ENCODE measurements around the gene LUZP1.

The LUZP1 gene

DNA sequence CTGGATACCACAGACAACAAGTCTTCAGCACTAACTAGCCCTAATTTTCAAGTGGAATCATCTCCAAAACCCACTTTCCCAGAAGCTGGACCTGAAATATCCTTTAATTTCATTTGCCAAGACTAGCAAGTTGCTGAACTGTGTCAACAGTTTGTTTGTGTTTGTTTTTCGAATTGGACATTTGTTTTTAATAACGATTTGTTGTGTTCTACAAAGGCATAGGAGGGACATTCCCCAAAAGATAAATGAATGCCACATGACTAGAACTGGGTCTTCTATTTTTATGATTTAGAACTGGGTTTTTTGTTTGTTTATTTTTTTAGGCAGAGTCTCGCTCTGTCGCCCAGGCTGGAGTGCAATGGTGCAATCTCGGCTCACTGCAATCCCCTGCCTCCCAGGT lies 17.9 kb downstream of the LUZP1 start:
- DNase-seq = no peak

DNA sequence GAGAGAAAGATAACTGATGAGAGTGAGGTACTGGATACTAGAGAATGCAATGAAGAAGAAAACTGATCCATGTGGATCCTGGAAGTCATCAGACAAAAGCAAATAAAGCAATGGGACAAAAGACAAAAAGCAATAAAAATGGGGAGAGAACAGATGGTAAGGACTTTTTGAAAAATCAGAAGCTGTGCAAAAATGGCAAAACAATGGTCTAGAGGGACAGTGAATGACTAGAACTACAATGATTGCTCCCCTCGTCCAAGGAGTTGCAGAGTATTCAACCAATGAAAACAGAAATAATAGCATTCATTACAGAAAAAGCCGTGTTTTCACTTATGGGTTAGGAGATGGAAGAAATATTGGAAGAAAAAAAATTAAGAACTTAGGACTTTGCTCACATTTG lies 18.5 kb downstream of the LUZP1 start:
- no peak for DNase-seq

DNA sequence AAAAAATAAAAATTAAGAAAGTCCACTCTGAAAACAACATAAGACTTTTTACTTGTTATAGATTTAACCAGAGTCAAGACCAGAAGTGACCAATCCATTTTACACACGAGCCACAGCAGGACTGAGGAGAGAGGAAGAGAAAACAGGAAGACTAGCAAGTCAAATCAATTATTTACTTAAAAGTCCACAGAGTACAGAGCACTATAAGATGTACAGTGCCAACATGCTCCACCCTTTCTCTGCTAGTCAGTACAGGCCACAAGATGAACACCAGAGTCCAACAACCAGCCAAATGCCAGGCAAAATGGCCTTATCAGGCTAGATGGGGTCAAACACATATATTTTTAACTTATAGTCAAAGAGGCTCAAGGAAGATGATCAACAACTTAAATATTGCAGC lies 19.5 kb downstream of the LUZP1 start:
- no peak for DNase-seq

DNA sequence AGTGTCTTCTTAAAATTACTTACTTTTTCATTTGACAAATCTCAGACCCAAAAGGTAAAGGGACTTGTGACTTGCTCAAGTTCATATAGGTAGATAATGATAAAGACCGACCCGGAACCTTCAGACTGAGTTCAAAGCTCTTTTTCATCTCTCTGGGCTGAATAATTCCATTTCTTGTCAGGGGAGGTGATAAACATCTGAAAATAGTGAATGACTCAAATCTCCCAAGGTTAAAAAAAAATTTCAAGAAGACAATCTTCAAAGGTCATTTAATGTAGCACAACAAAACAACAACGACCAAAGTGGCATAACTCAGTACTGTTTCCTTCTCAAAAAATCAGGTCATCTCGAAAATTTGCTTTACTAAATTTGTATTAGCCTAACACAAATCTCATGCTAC lies 20.6 kb downstream of the LUZP1 start:
- DNase-seq = no peak

DNA sequence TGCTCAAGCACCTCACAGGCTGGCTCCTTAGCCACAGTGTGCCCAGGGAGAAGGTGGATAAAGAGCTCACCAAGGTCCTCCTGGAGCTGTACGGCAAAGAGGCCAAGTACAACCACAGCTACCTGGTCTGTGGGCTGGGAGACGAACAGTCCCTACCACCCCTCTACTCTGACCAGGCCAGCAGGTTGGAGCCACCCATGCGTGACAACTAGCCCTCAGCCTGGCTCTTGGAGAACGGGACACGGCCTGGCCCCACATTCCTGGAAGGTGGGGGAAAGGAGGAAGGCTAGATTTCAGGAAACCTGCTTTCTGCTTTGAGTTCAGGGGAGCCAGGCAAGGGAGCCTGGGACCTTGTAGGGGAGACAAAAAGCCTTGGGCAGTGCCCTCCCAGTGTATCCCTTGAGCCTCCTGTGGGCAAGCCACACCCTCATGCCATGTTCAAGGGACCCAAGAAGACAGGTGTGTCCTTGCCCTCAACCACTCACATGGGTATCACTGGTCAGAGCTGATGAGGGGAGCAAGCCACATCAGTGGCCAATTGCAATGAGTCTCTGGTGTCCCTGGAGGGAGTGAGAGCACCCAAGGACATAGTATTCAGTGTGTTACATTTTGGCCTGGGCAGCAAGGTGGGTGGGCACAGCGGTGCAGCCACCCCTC lies 27.6 kb downstream of the LUZP1 start:
- no peak for DNase-seq

DNA sequence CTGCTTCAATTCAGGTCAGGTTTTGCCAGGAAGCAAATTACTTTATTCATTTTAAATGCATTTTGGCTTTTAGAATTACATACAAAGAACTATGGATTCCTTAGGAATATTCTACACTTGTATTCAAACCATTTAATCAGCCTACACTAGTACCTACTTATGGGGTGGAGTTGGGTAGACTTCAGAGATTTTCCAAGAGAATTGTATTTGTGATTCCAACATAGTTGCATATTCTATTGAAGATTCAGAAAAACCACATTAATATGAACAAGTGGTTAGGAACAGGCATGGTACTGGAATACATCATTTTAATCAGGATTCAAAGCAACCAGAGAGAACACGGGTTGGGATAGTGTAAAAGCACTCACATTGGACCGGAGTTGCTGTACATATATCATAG lies 33.4 kb downstream of the LUZP1 start:
- DNase-seq = no peak

DNA sequence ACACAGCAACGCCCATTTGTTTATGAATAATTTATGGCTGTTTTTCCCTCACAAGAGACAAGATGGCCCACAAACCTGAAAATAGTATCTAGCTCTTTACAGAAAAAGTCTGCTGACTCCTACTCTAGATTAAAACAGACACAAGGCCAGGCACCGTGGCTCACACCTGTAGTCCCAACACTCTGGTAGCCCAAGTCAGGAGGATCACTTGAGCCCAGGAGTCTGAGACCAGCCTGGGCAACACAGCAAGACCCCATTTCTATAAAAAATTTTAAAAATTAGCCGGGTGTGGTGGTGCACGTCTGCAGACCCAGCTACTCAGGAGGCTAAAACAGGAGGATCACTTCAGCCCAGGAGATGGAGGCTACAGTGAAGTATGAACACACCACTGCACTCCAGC lies 34.6 kb downstream of the LUZP1 start:
- DNase-seq = no peak

DNA sequence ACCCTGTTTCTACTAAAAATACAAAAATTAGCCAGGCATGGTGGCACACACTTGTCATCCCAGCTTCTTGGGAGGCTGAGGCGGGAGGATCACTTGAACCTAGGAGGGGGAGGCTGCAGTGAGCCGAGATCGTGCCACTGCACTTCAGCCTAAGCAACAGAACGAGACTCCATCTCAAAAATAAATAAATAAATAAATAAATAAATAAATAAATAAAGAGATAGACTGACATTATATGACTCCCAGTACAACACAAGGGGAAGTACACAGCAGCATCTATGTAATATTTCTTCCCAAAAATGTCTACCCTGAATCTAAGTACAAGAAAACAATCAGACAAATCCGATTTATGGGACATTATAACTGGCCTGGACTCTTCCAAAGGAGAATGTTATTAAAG lies 35.1 kb downstream of the LUZP1 start:
- DNase-seq = no peak

DNA sequence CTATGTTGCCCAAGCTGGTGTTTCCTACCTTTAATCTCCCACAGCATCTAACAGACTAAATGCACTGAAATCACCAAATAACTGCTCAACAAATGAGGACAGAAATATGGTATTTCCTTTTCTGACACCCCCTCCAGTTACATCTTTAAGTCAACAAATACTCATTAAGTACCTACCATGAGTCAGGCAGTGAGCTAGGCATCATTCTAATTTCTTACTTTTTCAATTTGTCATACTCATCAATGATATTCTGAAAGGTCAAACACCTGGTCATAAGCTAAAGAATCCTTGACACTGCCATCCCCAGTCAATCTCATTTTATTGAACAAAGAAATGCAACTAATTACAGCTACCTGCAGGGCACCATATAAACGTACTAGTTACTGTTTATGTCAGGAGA lies 36.6 kb downstream of the LUZP1 start:
- no peak for DNase-seq

DNA sequence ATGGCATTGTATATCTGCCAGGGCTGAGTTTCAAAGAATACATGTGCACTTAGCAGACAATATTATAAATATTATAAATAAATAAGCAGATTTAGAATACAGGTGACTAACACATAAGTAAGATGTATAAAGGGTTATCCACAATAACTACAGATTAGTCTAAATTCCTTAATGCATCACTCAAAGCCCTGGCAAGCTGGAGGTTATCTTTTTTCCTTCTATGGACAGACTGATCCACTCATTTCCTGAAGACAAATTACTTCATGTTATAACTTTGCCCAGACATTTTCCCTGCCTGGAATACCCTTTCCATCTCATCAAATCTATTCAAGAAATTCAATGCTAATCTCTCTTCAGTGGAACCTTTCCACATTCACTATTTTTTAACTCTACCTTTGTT lies 38.8 kb downstream of the LUZP1 start:
- no peak for DNase-seq

DNA sequence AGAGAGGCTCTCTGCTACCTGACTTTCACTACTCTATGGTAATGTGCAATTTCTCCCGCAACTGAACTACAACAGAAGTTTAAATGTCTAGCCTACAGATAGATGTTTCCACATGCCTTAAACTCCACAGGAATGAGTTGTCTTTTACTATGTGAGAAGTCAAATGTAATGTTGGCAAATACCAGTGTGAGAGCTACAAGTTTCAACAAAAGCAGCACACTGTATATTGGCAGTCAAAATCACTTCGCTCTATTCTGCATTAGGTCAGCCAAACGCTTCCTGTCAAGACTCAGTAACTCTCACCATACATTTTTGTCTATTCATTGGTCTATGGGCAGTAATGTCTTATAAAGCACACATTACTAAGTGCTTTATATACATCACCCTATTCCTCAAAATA lies 41.9 kb downstream of the LUZP1 start:
- DNase-seq = no peak

DNA sequence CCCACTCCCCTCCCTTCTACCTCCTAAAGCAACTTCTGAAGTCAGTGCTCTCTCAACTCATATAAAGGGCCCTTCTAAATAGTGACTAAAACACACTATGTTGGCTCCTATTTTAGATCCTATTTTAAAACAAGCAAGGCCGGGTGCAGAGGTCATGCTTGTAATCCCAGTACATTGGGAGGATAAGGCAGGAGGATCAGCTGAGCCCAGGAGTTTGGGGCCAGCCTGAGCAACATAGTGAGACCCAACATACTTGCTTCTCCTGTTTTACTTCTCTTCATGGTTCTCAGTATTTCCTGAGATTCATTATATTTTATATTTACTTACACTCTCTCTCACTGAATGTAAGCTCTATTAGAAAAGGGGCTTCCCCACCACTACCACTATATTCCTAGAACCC lies 42.5 kb downstream of the LUZP1 start:
- DNase-seq = no peak

DNA sequence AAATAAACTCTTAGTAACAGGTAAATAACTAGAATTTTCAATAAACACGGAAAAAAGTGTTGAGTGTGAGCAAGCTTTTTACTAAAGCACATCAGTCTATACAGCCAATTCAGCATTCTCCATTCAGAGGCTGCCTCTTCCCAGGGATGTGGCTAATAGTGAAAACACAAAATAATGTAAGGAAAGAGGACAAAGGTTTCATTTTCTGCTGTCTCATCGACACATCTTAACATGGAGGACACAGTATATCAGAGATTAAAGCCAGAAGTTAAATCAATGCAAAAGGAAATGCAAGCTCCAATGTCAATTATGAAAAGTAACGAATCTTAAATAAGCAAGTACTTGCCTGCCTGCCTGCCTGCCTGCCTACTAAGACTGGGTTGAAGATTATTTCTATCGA lies 43.2 kb downstream of the LUZP1 start:
- no peak for DNase-seq

DNA sequence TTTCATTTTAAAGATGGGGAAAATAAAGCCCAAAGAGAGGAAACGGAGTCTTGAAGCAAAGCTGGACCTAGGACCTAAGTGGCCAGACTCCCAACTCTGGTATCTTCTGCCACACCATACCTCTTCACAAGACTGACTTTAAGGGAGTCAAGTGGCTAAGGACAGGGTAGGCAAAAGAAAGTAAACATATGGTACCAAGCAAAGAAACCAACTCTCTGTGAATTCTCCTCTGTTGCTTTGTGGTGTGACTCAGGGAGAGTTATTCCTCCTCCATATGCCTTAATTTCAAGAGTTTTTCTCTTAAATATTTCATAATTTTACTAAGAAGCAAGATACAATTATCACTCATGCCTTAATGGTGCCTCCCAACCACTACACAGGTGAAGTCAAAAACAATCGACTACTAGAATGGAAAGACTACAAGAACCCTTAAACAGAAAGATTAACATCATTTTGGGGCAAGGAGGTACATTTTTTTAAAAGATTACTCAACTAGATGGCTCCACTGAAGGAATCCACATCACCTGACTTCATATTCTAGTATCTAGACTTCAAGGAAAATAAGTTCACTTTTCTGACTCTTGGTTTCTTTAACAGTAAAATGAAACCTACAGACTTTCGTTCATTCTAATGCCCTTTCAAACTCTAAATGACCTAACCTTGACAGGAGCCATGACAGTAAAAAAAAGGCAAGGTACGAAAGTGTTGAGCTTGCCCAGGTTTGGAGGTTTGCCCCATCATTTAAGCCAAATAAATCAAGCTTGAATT lies 44.2 kb downstream of the LUZP1 start:
- no peak for DNase-seq

DNA sequence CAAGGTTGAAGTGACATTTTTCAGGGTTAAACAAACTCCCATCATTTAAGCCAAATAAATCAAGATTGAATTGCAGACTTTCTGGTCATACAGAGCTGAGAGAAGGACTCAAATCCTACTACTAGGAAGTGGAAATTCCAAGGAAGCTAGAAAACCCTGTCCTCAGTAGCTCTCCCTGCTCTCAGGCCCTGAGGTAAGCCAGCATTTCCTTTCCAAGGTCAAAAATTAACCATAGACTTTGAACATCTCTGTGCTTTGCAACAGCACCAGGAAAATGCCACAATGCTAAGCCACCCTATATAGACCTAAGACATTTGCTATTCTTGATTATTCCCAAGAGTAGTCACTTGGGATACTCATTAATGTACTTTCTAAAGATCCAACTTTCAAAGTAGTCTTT lies 45.1 kb downstream of the LUZP1 start:
- DNase-seq = no peak

DNA sequence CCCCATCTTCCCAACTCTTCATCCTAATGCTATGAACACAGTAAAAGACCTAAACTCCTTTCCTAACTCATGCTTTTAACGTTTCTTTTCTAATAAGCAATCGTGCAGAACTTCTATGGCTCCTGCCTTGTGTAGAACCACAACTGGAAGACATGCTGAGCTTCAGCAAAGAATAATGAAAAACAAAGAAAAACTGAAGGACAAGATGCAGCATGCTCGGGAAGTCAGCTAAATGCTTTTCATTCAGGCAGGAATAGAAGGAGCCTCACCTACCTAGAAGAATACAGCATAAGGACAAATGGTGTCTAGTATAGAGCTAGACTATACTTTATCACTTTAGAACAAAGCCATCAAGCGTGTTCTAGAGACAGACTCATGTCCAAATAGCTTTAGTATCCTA lies 45.9 kb downstream of the LUZP1 start:
- DNase-seq = no peak

DNA sequence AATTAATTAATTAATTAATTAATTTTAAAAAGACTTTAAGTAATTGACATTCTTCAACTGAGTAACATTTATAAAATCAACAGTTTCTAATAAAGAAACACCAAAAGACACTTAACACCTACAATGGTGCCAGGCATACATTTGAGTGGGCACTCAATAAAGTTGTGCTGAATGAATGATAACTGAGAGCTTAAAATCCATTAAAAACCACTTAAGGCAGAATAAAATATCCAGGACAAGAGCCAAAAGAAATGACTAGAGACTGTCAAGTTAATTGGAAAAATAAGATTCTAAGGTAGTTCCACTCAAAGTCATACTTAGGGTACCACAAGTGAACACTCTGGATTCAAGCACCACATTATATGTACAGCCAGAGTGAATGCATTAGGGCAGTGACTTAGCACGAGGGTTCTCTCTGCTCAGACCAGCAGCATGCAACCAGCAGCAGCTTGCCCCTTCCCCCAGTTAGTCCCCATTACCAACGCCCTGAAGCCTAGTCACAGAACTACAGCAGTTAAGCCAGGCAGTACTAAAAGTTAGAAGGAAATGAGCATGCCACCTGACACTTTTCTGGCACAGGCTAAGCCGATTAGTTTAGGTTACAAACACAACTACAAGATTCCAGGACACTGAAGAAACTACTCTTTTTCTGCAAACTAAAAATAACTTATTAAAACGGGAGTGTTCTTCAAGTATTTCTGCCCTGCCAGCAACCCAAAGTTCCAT lies 46.5 kb downstream of the LUZP1 start:
- no peak for DNase-seq

DNA sequence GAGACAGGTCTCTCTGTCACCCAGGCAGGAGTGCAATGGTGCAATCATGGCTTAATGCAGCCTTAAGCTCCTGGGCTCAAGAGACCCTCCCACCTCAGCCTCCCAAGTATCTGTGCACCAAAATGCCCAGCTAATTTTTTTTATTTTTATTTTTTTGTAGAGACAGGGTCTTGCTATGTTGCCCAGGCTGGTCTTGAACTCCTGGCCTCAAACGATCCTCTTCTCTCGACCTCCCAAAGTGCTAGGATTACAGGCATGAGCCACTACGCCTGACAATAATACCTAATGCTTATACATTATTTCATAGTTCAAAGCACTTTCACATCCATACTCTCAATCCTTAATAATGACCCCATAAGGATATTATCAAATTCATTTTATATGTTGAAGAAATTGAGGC lies 48.3 kb downstream of the LUZP1 start:
- DNase-seq = no peak

DNA sequence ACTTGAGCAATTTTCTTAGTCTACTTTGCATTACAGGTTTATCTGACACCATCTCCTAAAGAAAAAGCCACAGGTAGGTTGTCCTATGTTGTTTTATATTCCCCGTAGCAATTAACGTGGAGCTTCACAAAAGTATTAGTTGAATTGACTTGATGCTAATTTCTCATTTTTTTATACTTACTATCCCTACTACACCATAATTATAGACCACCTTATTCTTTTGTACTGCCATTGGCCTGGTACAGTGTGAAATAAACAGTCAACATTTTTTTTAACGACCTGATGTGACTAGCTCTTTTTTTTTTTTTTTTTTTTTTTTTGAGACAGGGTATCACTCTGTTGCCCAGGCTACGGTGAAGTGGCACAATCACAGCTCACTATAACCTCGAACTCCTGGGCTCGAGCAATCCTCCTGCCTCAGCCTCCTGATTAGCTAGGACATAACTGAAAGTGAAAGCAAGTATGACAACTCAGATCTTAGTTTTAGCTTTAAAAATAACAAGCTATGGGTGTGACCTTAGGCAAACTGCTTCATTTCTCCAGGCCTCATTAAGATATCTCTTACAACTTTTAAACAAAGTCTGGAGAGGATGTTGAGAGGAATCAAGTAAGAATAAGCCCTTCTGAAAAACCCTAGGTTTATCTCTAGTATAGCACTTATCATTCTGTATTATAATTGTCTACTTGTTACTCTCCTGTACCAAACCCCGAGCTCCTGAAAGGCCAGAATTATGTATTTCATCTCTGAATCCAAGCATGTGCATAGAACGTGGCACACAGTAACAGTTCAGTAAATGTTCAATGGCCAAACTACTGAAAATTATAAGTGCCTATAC lies 49.5 kb downstream of the LUZP1 start:
- no peak for DNase-seq

DNA sequence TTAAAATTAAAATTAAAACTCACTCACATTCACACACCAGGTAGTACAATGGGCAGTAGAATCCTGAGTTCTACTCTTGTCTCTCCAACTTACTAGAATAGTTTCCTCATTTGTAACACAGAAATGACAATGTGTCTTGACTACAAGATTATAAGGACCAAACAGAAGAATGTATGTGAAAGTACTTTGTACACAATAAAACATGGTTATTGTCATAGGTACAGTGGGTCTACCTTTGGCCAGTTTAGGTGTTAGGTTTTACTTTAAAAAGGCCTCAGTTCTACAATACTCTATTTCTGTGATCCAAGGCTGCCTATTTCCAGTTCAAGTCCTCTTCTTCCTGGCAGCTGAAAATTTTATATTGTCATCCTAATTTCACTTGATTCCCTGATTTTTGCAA lies 50.2 kb downstream of the LUZP1 start:
- DNase-seq = no peak

DNA sequence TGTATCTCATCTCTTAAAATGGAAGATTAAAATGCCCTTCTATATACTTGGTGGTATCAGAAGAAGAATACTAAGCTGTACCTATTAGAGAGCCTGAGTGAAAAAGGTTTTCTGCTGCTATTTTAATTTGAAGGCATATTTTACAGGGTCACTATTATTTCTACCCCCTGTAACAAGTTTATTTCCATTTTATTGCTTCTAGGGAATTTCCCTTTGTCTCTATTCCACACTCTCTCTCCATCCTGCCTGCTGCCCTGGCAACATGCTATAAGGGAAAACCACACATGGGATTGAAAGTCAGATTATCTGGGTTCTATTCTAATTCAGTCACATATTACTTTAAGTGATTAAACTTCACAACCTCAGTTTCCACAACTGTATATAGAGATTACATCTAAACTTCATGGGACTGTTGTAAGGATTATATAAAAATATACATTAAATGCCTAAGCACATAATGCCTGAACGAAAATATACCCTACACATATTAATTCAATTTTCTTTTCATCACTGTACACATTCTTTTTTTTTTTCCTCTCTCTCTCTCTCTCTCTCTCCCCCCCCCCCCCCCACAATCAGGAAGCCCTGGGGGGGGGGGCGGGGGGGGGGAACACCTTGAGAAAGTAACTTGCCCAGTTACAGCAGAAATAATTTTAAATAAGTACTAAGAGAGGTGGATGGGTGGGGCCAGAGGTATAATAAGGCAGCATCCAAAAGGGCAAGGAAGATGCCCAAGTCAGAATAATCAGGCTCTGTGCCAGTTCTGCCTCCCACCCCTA lies 51.5 kb downstream of the LUZP1 start:
- no peak for DNase-seq

DNA sequence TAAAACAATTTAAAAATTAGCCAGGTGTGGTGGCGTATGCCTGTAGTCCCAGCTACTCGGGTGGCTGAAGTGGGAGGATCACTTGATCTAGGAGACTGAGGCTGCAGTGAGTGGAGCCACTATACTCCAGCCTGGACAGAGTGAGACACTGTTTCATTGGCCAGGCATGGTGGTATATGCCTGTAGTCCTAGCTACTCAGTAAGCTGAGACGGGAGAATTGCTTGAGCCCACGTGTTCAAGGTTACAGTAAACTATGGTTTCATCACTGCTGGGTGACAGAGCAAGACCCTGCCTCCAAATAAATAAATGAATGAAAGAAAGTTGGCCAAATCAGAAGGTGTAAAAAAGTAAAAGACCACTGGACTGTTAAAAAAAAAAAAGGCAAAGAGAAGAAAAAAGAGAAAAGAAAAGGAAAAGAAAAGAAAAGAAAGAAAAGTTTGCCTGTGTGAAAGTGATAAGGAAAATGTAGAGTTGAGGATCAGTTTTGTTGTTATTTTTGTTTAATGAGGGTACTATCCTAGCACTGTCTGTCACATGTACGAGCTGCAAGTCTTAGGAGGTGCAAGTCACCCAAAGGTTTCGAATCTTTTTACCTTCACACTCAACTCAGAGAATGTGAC lies 52.3 kb downstream of the LUZP1 start:
- DNase-seq = no peak
